ENCODE measurements around the gene DNASE1L3. TPM values are rescaled to one million over a fixed set of nuclear protein-coding genes. Genes with fewer than 3 reads are reported as not detected.
"Not testable (repeated sequence)": the region's sequence is repeated elsewhere in the genome, so short reads cannot be mapped to it uniquely, and the experiment has no call there.

DNASE1L3 gene
- polyA plus RNA-seq, 1 experiment: not detected

DNA sequence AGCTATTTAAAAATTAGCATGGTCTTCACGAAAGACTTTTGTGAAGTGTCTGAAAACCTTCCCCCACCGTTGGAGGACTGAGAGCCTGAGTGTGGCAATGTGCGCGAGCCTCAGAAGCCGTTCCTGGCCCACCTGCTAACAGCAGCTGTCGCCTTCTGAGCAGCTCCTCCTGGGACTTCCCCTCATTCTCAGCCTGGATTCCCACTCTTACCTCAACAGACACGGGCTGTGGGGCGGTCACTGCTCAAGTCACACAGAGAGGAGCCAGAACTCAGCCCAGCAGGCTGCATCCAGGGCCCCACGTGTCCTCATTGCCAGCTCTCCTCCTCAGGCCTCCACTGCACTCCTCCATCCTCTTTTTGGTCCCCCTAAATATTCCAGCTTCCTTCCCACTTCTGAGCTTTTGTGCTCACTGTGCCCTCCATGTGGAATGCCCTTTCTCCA, 7.8 kb downstream of the DNASE1L3 start:
- no peak overlapping the region for H3K4me3 ChIP-seq (ENCODE audit: low read depth, low read length)
- no peak for DNase-seq (ENCODE audit: low read depth, low spot score)
- POLR2A ChIA-PET: no interaction called here

GRCh38 chr3:58201451-58201850, 9.3 kb downstream of the DNASE1L3 start:
- H3K27me3 ChIP-seq (ENCODE audit: control insufficient read depth, insufficient read depth, low read length); POLR2A ChIA-PET; H3K27ac ChIP-seq (ENCODE audit: low read depth, low read length); H3K9me3 ChIP-seq (ENCODE audit: control insufficient read depth, insufficient read depth, low read length); H3K4me3 ChIP-seq (ENCODE audit: low read depth, low read length); DNase-seq (ENCODE audit: low read depth, low spot score): not testable (repeated sequence)
- CTCF ChIA-PET: interaction anchor here (0.6 to 0.8 kb wide), 4 partner anchors 14 to 182 kb away, joined by 3 to 6 read pairs (median 4); partner anchors contain the start of genes HTD2 and RPP14

More for the DNA sequence above, 7.8 kb downstream of the DNASE1L3 start:
- CTCF ChIA-PET: interaction anchor here (1.2 to 1.8 kb wide), 4 partner anchors 14 to 103 kb away, joined by 3 to 9 read pairs (median 4); partner anchors contain the start of genes HTD2 and RPP14
- Histone ChIP-seq H3K27ac (ENCODE audit: low read depth, low read length) (no peak overlapping the region), H3K9me3 (ENCODE audit: control insufficient read depth, insufficient read depth, low read length) (no peaks in the 10 kb centered on the region; the same call in 1 of the 2 replicates), H3K27me3 (ENCODE audit: control insufficient read depth, insufficient read depth, low read length) (no peaks in the 10 kb centered on the region)
- no peak for TF ChIP-seq CTCF (IDR thresholded peaks at IDR 0.05; ENCODE audit: low read depth, low read length)

DNA sequence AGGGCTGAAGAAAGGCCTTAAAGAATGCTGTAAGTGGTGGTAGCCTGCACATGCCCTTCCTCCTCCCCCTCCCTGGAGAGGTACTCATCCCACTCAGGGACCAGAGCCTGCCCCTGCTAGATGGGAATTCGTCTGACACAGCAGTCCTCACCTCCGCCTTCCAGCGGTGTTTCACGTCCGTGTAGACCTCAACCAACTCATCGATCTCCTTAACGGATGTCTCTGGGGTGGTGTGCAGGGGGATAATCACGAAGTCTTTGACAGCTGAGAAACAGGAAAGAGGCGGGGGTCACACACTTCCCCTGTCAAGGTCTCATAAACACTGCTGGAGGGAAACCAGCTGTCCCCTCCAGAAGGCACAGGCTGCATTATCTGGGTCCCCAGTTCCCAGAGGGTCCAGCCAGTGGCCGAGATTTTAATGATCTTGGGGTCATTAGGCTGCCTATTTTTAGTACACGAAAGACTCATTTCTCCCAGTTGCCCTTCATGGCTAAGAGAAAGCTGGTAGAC, 9.9 kb downstream of the DNASE1L3 start:
- DNase-seq (ENCODE audit: low read depth, low spot score): no peak
- Histone ChIP-seq H3K27me3 (ENCODE audit: control insufficient read depth, insufficient read depth, low read length) (no peaks in the 10 kb centered on the region), H3K9me3 (ENCODE audit: control insufficient read depth, insufficient read depth, low read length) (no peaks in the 10 kb centered on the region; the same call in 1 of the 2 replicates), H3K27ac (ENCODE audit: low read depth, low read length) (no peak overlapping the region), H3K4me3 (ENCODE audit: low read depth, low read length) (no peak overlapping the region)
- POLR2A ChIA-PET: no interaction called here
- TF ChIP-seq CTCF (IDR thresholded peaks at IDR 0.05; ENCODE audit: low read depth, low read length): no peak
- CTCF ChIA-PET: interaction anchor here (0.8 to 0.9 kb wide), 3 partner anchors 13 to 105 kb away, joined by 3 to 6 read pairs (median 3); partner anchors contain the start of genes HTD2 and RPP14

GRCh38 chr3:58200121-58200709, 10.6 kb downstream of the DNASE1L3 start:
- CTCF ChIA-PET: interaction anchor here (0.9 kb wide), 1 partner anchor 12 kb away, joined by 3 read pairs; no protein-coding TSS in a partner anchor
- Histone ChIP-seq H3K27ac (ENCODE audit: low read depth, low read length) (no peak overlapping the region), H3K9me3 (ENCODE audit: control insufficient read depth, insufficient read depth, low read length) (no peaks in the 10 kb centered on the region; the same call in 1 of the 2 replicates), H3K4me3 (ENCODE audit: low read depth, low read length) (no peak overlapping the region), H3K27me3 (ENCODE audit: control insufficient read depth, insufficient read depth, low read length) (no peaks in the 10 kb centered on the region)
- TF ChIP-seq CTCF (IDR thresholded peaks at IDR 0.05; ENCODE audit: low read depth, low read length): no peak
- no peak for DNase-seq (ENCODE audit: low read depth, low spot score)
- POLR2A ChIA-PET: no interaction called here

- Histone ChIP-seq H3K27me3 (ENCODE audit: control insufficient read depth, insufficient read depth, low read length) (no peaks in the 10 kb centered on the region), H3K4me3 (ENCODE audit: low read depth, low read length) (no peak overlapping the region), H3K9me3 (ENCODE audit: control insufficient read depth, insufficient read depth, low read length) (no peaks in the 10 kb centered on the region; the same call in 1 of the 2 replicates), H3K27ac (ENCODE audit: low read depth, low read length) (no peak overlapping the region)
- no peak for TF ChIP-seq CTCF (IDR thresholded peaks at IDR 0.05; ENCODE audit: low read depth, low read length)
- POLR2A ChIA-PET: no interaction called here
- DNase-seq (ENCODE audit: low read depth, low spot score): no peak
- CTCF ChIA-PET: interaction anchor here (1.1 kb wide), 1 partner anchor 11 kb away, joined by 4 read pairs; no protein-coding TSS in a partner anchor
These were observed 12.0 kb downstream of the DNASE1L3 start for GRCh38 chr3:58198804-58199203.
